GM12878 (cell line): ENCODE data around the gene PLEKHH1. TPM values are rescaled to one million over a fixed set of nuclear protein-coding genes. Genes with fewer than 3 reads are reported as not detected.

Source experiments
- ATAC-seq: fragments of 200-7000 bp; cut with Tn5 transposase; 3 replicates; pipeline ENCODE4 v1.9.1; 2020; ENCODE audit warnings: mild to moderate bottlenecking, moderate library complexity
- BruUV-seq: library from RNA; stranded (reverse); fragments of 400-500 nt; replicated peaks from 2 replicates; lab custom pipeline; 2021; lab: Mats Ljungman, UMichigan
- CTCF ChIA-PET: fragments of 300-600 bp; sonication (Branson Sonifier 250); formaldehyde crosslinking; extraction: SDS; loops from one replicate; lab custom pipeline; 2021; ENCODE audit warnings: inconsistent platforms; lab: Yijun Ruan, JAX
- POLR2A ChIA-PET: fragments of 350-600 bp; formaldehyde crosslinking; extraction: SDS; loops from one replicate; lab custom pipeline; 2021; ENCODE audit warnings: inconsistent platforms; lab: Charles Lee
- RAD21 ChIA-PET: fragments of 300-600 bp; sonication (Branson Sonifier 250); formaldehyde crosslinking; loops from one replicate; lab custom pipeline; 2023; ENCODE audit warnings: antibody characterized with exemption; ENCODE audit not compliant: unreplicated experiment; lab: Charles Lee
- SMC1A ChIA-PET: fragments of 300-600 bp; sonication (Branson Sonifier 250); formaldehyde crosslinking; loops from one replicate; lab custom pipeline; 2023; ENCODE audit not compliant: unreplicated experiment, uncharacterized antibody; lab: Charles Lee
- DNase-seq: peaks from one replicate; pipeline ENCODE4 v3.0.0-alpha.2; 2011; ENCODE audit warnings: low read depth, low spot score
- FAIRE-seq: peaks from 3 replicates; lab custom pipeline; 2011; peaks lifted over from hg19 to GRCh38; lab: Jason Lieb, UNC
- H2AFZ ChIP-seq: 2 replicates; pipeline ENCODE4 v1.6.0; 2011; ENCODE audit warnings: low read depth, low read length, control low read depth; ENCODE audit not compliant: control insufficient read depth
- H3K27ac ChIP-seq: 2 replicates; pipeline ENCODE4 v1.5.1; 2011; ENCODE audit warnings: control low read depth; ENCODE audit not compliant: control insufficient read depth, insufficient read depth
- H3K27me3 ChIP-seq, 2 experiments: replicated peaks in 1 of 2; 2 replicates each; pipeline versions ENCODE4 v1.6.0 to v1.6.1; 2011; ENCODE audit warnings: low read length in 1 of 2; ENCODE audit not compliant: control insufficient read depth in 2 of 2, insufficient read depth in 2 of 2
- H3K36me3 ChIP-seq, 2 experiments: 2 replicates each; pipeline ENCODE4 v1.5.1; 2011; ENCODE audit warnings: low read length in 1 of 2; ENCODE audit not compliant: control insufficient read depth in 2 of 2, insufficient read depth in 2 of 2
- H3K4me1 ChIP-seq: 2 replicates; pipeline ENCODE4 v1.6.1; 2011; ENCODE audit warnings: mild to moderate bottlenecking, low read length, moderate library complexity, mixed read lengths; ENCODE audit not compliant: control insufficient read depth, insufficient read depth
- H3K4me2 ChIP-seq: 2 replicates; pipeline ENCODE4 v1.6.0; 2011; ENCODE audit warnings: control low read depth; ENCODE audit not compliant: control insufficient read depth, insufficient read depth
- H3K4me3 ChIP-seq: fragments of 200-600 bp; sonication (generic); 2 replicates; pipeline ENCODE4 v1.5.1; 2016
- H3K79me2 ChIP-seq: 2 replicates; pipeline ENCODE4 v1.6.0; 2011; ENCODE audit warnings: low read length; ENCODE audit not compliant: control insufficient read depth, insufficient read depth
- H3K9ac ChIP-seq: 2 replicates; pipeline ENCODE4 v1.8.0; 2011; ENCODE audit warnings: low read length, control low read depth, mixed read lengths; ENCODE audit not compliant: control insufficient read depth, insufficient read depth
- H3K9me3 ChIP-seq: replicated peaks from 3 replicates; pipeline ENCODE4 v1.5.1; 2011; ENCODE audit warnings: mild to moderate bottlenecking, low read length; ENCODE audit not compliant: control insufficient read depth, insufficient read depth
- H4K20me1 ChIP-seq: 2 replicates; pipeline ENCODE4 v1.6.0; 2011; ENCODE audit not compliant: control insufficient read depth, insufficient read depth
- EZH2 ChIP-seq: IDR thresholded peaks from 2 replicates; pipeline ENCODE4 v1.6.1; 2012; ENCODE audit warnings: low read depth, mild to moderate bottlenecking, control low read depth, inconsistent platforms, low read length, borderline replicate concordance; ENCODE audit not compliant: control insufficient read depth
- FOS ChIP-seq: IDR thresholded peaks from 3 replicates; pipeline ENCODE4 v1.6.1; 2011; ENCODE audit warnings: borderline replicate concordance; ENCODE audit not compliant: insufficient read length; ENCODE audit errors: extremely low read depth
- JUNB ChIP-seq: IDR thresholded peaks from 2 replicates; pipeline ENCODE4 v1.6.1; 2016; ENCODE audit warnings: antibody characterized with exemption, mild to moderate bottlenecking
- NFIC ChIP-seq: IDR thresholded peaks from 2 replicates; pipeline ENCODE4 v1.6.1; 2012; ENCODE audit warnings: low read depth, mild to moderate bottlenecking, inconsistent platforms, low read length, moderate library complexity
- NFXL1 ChIP-seq: fragments of 450-650 bp; IDR thresholded peaks from 2 replicates; pipeline ENCODE4 v1.6.1; 2017; ENCODE audit warnings: antibody characterized with exemption, mild to moderate bottlenecking, borderline replicate concordance
- RAD21 ChIP-seq: IDR thresholded peaks from 2 replicates; pipeline ENCODE4 v1.6.1; 2011; ENCODE audit warnings: mild to moderate bottlenecking, low read depth, low read length, moderate library complexity; ENCODE audit not compliant: insufficient read depth
- SMC3 ChIP-seq: IDR thresholded peaks from 2 replicates; pipeline ENCODE4 v1.6.1; 2011; ENCODE audit warnings: low read length, improper control_type of control experiment, borderline replicate concordance
- SREBF2 ChIP-seq: IDR thresholded peaks from 2 replicates; pipeline ENCODE4 v1.6.1; 2012; ENCODE audit warnings: mild to moderate bottlenecking, low read length
- WRNIP1 ChIP-seq: IDR thresholded peaks from 2 replicates; pipeline ENCODE4 v1.6.1; 2011; ENCODE audit warnings: low read depth, low read length, improper control_type of control experiment, borderline replicate concordance
- ZNF24 ChIP-seq: fragments of 450-650 bp; IDR thresholded peaks from 2 replicates; pipeline ENCODE4 v1.6.1; 2017; ENCODE audit warnings: antibody characterized with exemption, mild to moderate bottlenecking
- WGBS: methylation state at CpG from one replicate; pipeline ENCODE4 v1.1.6; 2016; ENCODE audit warnings: low lambda C conversion rate; ENCODE audit not compliant: insufficient replicate concordance, insufficient coverage; ENCODE audit errors: missing lambda C conversion rate; 5-methylcytosine and 5-hydroxymethylcytosine counted together
- in situ Hi-C: fragments of 300-500 bp; cut with MboI; formaldehyde crosslinking; loops from 9 replicates; pipeline ENCODE4 v1.14.3; 2018; ENCODE audit warnings: mixed read lengths
- intact Hi-C: fragments of 100-400 bp; cut with micrococcal nuclease; formaldehyde crosslinking; loops from one replicate; pipeline ENCODE4 v1.14.2; 2022; ENCODE audit not compliant: unreplicated experiment
- polyA plus RNA-seq, 11 experiments: library from polyadenylated mRNA; depleted of rRNA in 4 of 11; unstranded in 6 of 11; stranded (reverse) in 5 of 11; fragments of >200 nt; fragmentation: Nextera tagmentation in 4 of 11; fragmentation: Illumina TruSeq in 1 of 11; extraction: Ambion mirVana in 4 of 11; extraction: Trizol in 1 of 11; gene quantifications; 1 replicate in 1 of 11; 2 replicates in 10 of 11; pipeline versions ENCODE4 v1.2.1 to v1.2.3, GENCODE V29; 2011 to 2016; ENCODE audit warnings: inconsistent platforms in 2 of 11, missing spikeins in 2 of 11, low read depth in 1 of 11
- total RNA-seq, 4 experiments: library from RNA; depleted of rRNA in 3 of 4; stranded (reverse); fragments of >200 nt in 3 of 4; fragmentation: Illumina TruSeq in 1 of 4; extraction: Trizol in 1 of 4; gene quantifications; 2 replicates each; pipeline versions ENCODE4 v1.2.1 to v1.2.3, GENCODE V29; 2013 to 2021
- TF ChIP-seq, protein P1 (sequence below): fragments of 450-650 bp; conservative IDR thresholded peaks from 2 replicates; pipeline ENCODE4 v1.6.1; 2017; ENCODE audit warnings: mild to moderate bottlenecking, moderate library complexity
- TF ChIP-seq, protein P2 (sequence below): fragments of 450-650 bp; IDR thresholded peaks from 2 replicates; pipeline ENCODE4 v1.6.1; 2017; ENCODE audit warnings: mild to moderate bottlenecking, moderate library complexity
- TF ChIP-seq, protein P3 (sequence below): fragments of 450-650 bp; formaldehyde crosslinking; IDR thresholded peaks from 2 replicates; pipeline ENCODE4 v1.4.0; 2022; ENCODE audit warnings: mild to moderate bottlenecking, moderate library complexity

PLEKHH1 gene
- total and polyA plus RNA-seq, 10 of the 15 experiments (the other 5 are each of a cell fraction or from before 2014, with no cell fraction given) = 0.11 to 0.95 (median 0.41) TPM

DNA sequence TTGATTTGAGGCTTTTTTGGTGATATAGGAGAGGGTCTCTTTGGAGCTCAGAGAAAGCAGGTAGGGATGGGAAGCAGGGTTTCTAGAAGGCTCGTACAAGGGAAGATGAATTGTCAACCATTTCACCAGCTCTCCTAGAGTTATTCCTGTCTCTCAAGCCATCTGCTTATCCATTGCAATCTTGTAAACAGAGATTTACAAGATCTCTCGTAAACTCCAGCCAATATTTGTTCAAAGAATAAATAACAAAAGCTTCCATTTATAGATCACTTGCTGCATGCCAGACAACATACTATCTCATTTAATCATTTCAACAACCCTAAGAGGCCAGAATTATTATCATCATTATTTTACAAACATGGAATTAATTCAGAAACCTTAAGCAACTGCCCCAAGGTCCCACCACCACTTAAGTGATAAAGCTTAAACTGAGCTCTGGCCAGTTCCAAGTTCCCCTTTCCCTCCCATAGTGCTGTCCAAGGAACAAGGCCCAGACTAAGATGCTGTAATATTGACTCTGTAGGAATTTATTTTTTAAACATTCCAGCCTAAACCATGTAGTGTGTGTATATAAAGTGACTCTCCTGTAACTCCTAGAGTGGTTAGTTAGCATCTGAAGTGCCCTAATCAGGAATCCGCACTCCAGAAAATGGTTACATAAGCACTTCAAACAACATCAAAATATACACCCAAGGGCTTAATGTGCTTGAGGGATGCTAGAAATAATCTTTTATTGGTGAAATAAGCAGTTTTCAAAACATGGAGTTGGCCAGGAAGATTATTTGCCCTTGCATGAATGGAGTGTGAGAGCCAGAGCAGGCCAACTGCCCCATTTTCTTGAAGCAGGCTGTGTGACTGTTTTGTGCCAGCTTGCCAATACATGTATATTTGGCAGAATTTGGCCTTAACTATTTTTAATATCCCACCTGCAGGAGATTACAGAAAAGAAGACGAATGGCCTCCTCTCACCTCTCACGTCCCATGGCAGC is 2.8 kb upstream of the PLEKHH1 start:
- Histone ChIP-seq H3K27ac (no peak overlapping the region), H3K9ac (no peak overlapping the region), H3K9me3 (no peaks in the 10 kb centered on the region), H4K20me1 (no peaks in the 10 kb centered on the region), H3K4me2 (no peak overlapping the region), H3K4me1 (no peaks in the 10 kb centered on the region), H3K27me3 (peaks cover 0 to 15% of the 10 kb centered on the region in 2 experiments), H3K79me2 (no peaks in the 10 kb centered on the region), H2AFZ (no peak overlapping the region), H3K4me3 (no peak overlapping the region), H3K36me3 (no peaks in the 10 kb centered on the region)
- ATAC-seq = no peak
- no peak for DNase-seq
- no peak for FAIRE-seq
- in situ Hi-C loops (no loop called here), intact Hi-C loops (no loop called here)
- POLR2A ChIA-PET = no interaction called here
- BruUV-seq = no TSS peak
- RAD21 ChIA-PET = interaction anchor here (1.0 to 1.8 kb wide), 2 partner anchors 33 to 41 kb away, joined by 5 read pairs; no protein-coding TSS in a partner anchor
- SMC1A ChIA-PET = interaction anchor here (0.6 to 2.6 kb wide), 6 partner anchors 36 to 280 kb away, joined by 3 to 13 read pairs (median 4); partner anchors contain the start of gene TMEM229B
- 34% methylated on average over 5 of the region's 5 CpGs for WGBS
- CTCF ChIA-PET = interaction anchor here (1.2 to 3.9 kb wide), 3 partner anchors 42 to 174 kb away, joined by 5 to 22 read pairs (median 7); no protein-coding TSS in a partner anchor
- TF ChIP-seq, protein P1, sequence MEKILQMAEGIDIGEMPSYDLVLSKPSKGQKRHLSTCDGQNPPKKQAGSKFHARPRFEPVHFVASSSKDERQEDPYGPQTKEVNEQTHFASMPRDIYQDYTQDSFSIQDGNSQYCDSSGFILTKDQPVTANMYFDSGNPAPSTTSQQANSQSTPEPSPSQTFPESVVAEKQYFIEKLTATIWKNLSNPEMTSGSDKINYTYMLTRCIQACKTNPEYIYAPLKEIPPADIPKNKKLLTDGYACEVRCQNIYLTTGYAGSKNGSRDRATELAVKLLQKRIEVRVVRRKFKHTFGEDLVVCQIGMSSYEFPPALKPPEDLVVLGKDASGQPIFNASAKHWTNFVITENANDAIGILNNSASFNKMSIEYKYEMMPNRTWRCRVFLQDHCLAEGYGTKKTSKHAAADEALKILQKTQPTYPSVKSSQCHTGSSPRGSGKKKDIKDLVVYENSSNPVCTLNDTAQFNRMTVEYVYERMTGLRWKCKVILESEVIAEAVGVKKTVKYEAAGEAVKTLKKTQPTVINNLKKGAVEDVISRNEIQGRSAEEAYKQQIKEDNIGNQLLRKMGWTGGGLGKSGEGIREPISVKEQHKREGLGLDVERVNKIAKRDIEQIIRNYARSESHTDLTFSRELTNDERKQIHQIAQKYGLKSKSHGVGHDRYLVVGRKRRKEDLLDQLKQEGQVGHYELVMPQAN = no peak
- TF ChIP-seq JUNB (no peak), FOS (no peak), WRNIP1 (no peak), SREBF2 (no peak), NFIC (no peak), EZH2 (no peak), RAD21 (no peak), NFXL1 (no peak), SMC3 (no peak), ZNF24 (no peak)
- TF ChIP-seq, protein P2, sequence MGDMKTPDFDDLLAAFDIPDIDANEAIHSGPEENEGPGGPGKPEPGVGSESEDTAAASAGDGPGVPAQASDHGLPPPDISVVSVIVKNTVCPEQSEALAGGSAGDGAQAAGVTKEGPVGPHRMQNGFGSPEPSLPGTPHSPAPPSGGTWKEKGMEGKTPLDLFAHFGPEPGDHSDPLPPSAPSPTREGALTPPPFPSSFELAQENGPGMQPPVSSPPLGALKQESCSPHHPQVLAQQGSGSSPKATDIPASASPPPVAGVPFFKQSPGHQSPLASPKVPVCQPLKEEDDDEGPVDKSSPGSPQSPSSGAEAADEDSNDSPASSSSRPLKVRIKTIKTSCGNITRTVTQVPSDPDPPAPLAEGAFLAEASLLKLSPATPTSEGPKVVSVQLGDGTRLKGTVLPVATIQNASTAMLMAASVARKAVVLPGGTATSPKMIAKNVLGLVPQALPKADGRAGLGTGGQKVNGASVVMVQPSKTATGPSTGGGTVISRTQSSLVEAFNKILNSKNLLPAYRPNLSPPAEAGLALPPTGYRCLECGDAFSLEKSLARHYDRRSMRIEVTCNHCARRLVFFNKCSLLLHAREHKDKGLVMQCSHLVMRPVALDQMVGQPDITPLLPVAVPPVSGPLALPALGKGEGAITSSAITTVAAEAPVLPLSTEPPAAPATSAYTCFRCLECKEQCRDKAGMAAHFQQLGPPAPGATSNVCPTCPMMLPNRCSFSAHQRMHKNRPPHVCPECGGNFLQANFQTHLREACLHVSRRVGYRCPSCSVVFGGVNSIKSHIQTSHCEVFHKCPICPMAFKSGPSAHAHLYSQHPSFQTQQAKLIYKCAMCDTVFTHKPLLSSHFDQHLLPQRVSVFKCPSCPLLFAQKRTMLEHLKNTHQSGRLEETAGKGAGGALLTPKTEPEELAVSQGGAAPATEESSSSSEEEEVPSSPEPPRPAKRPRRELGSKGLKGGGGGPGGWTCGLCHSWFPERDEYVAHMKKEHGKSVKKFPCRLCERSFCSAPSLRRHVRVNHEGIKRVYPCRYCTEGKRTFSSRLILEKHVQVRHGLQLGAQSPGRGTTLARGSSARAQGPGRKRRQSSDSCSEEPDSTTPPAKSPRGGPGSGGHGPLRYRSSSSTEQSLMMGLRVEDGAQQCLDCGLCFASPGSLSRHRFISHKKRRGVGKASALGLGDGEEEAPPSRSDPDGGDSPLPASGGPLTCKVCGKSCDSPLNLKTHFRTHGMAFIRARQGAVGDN = no peak
- TF ChIP-seq, protein P3, sequence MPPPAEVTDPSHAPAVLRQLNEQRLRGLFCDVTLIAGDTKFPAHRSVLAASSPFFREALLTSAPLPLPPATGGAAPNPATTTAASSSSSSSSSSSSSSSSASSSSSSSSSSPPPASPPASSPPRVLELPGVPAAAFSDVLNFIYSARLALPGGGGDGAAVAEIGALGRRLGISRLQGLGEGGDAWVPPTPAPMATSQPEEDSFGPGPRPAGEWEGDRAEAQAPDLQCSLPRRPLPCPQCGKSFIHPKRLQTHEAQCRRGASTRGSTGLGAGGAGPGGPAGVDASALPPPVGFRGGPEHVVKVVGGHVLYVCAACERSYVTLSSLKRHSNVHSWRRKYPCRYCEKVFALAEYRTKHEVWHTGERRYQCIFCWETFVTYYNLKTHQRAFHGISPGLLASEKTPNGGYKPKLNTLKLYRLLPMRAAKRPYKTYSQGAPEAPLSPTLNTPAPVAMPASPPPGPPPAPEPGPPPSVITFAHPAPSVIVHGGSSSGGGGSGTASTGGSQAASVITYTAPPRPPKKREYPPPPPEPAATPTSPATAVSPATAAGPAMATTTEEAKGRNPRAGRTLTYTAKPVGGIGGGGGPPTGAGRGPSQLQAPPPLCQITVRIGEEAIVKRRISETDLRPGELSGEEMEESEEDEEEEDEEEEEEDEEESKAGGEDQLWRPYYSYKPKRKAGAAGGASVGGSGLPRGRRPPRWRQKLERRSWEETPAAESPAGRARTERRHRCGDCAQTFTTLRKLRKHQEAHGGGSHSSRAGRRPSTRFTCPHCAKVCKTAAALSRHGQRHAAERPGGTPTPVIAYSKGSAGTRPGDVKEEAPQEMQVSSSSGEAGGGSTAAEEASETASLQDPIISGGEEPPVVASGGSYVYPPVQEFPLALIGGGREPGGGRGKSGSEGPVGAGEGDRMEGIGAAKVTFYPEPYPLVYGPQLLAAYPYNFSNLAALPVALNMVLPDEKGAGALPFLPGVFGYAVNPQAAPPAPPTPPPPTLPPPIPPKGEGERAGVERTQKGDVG = no peak
